ENCODE data around the gene FBXO40. TPM values are rescaled to one million over a fixed set of nuclear protein-coding genes. Genes with fewer than 3 reads are reported as not detected.

FBXO40 gene
- total and polyA plus RNA-seq, 2 experiments from 2014 or later, result 0.03 TPM; not detected in 1

GRCh38 chr3:121637922-121638321 is 44.7 kb downstream of the FBXO40 start:
- Histone ChIP-seq H3K4me1 (ENCODE audit: insufficient read depth) (peaks cover 3% of the 10 kb centered on the region), H3K9me2 (ENCODE audit: insufficient read depth) (peaks cover 4% of the 10 kb centered on the region; the same call in 1 of the 2 replicates), H3K27ac (ENCODE audit: low read depth) (no peak overlapping the region), H3K36me3 (ENCODE audit: insufficient read depth) (no peaks in the 10 kb centered on the region), H3K79me2 (replicated peaks; ENCODE audit: insufficient read depth) (no peaks in the 10 kb centered on the region), H3F3A (replicated peaks; ENCODE audit: low read depth) (no peaks in the 10 kb centered on the region), H3K27me3 (ENCODE audit: insufficient read depth) (no peaks in the 10 kb centered on the region), H3K4me3 (no peak overlapping the region), H4K20me1 (replicated peaks; ENCODE audit: insufficient read depth) (no peaks in the 10 kb centered on the region), H2AFZ (peak overlapping the region; percentile 69; the same call in 1 of the 2 replicates), H3K4me2 (no peak overlapping the region)
- H3K36me3 Mint-ChIP-seq (ENCODE audit: low read depth), result no peaks in the 10 kb centered on the region; the same call in 2 of the 3 replicates
- DNase-seq (ENCODE audit: low spot score) (no peak), ATAC-seq (no peak)
- no peak overlapping the region for H3K27ac Mint-ChIP-seq
- TF ChIP-seq ZNF462 (CRISPR knock-in tag; IDR thresholded peaks at IDR 0.05), result no peak
- H3K9me3 Mint-ChIP-seq, result no peaks in the 10 kb centered on the region; the same call in 2 of the 3 replicates
- no peak overlapping the region for H3K4me3 Mint-ChIP-seq
- peaks cover 9% of the 10 kb centered on the region for H3K27me3 Mint-ChIP-seq (ENCODE audit: insufficient read depth, low read depth, poor library complexity)
- H3K4me1 Mint-ChIP-seq, result peaks cover 15% of the 10 kb centered on the region

GRCh38 chr3:121641127-121641526 is 47.9 kb downstream of the FBXO40 start:
- H3K4me2 ChIP-seq, result no peak overlapping the region
- peaks cover 3% of the 10 kb centered on the region; the same call in 1 of the 2 replicates for H3K9me2 ChIP-seq (ENCODE audit: insufficient read depth)
- H3K4me1 Mint-ChIP-seq, result peaks cover 25% of the 10 kb centered on the region
- H3K4me3 Mint-ChIP-seq, result no peak overlapping the region
- H3F3A ChIP-seq (replicated peaks; ENCODE audit: low read depth), result no peaks in the 10 kb centered on the region
- no peaks in the 10 kb centered on the region for H3K36me3 ChIP-seq (ENCODE audit: insufficient read depth)
- no peaks in the 10 kb centered on the region for H3K9me3 Mint-ChIP-seq
- peaks cover 4% of the 10 kb centered on the region for H3K27me3 Mint-ChIP-seq (ENCODE audit: insufficient read depth, low read depth, poor library complexity)
- H3K27me3 ChIP-seq (ENCODE audit: insufficient read depth), result no peaks in the 10 kb centered on the region
- H2AFZ ChIP-seq, result no peak overlapping the region
- ATAC-seq, result no peak
- no peak overlapping the region for H3K27ac ChIP-seq (ENCODE audit: low read depth)
- H4K20me1 ChIP-seq (replicated peaks; ENCODE audit: insufficient read depth), result no peaks in the 10 kb centered on the region
- no peak for DNase-seq (ENCODE audit: low spot score)
- no peak overlapping the region for H3K27ac Mint-ChIP-seq
- no peaks in the 10 kb centered on the region for H3K79me2 ChIP-seq (replicated peaks; ENCODE audit: insufficient read depth)
- no peak overlapping the region for H3K4me3 ChIP-seq
- peaks cover 14% of the 10 kb centered on the region for H3K4me1 ChIP-seq (ENCODE audit: insufficient read depth)
- no peaks in the 10 kb centered on the region for H3K36me3 Mint-ChIP-seq (ENCODE audit: low read depth)
- TF ChIP-seq EZH2 (IDR thresholded peaks at IDR 0.05; ENCODE audit: low read depth, unreplicated experiment) (no peak), CTCF (conservative IDR thresholded peaks at IDR 0.05; ENCODE audit: low read depth in 2 of 2) (no peak), STAT1 (IDR thresholded peaks at IDR 0.05; ENCODE audit: unreplicated experiment) (no peak), ETS1 (IDR thresholded peaks at IDR 0.05) (no peak), ZNF114 (CRISPR knock-in tag; IDR thresholded peaks at IDR 0.05) (no peak)

Measured in GM23338 (cell line).